Stimulated activated CD8-positive, alpha-beta memory T cell treated with anti-CD3 and anti-CD28 coated beads, Interleukin-15, amount 100 ng/mL, for 4 hours (primary cell): ENCODE results near the gene BACE1.

Experiments used
- DNase-seq, 2 donors: peaks; one replicate each; pipeline ENCODE4 v3.0.0-alpha.2; 2020; ENCODE audit warnings: low read depth in 2 of 2

The BACE1 gene

GRCh38 chr11:117309310-117309709, 6.7 kb downstream of the BACE1 start:
- DNase-seq, result no peak

GRCh38 chr11:117305145-117305544, 10.9 kb downstream of the BACE1 start:
- DNase-seq, result no peak

GRCh38 chr11:117303646-117304315, 12.3 kb downstream of the BACE1 start:
- DNase-seq, result no peak

GRCh38 chr11:117303101-117303500, 13.0 kb downstream of the BACE1 start:
- no peak for DNase-seq

- no peak for DNase-seq
Measured at GRCh38 chr11:117302228-117302627, 13.8 kb downstream of the BACE1 start.

GRCh38 chr11:117300773-117301172, 15.3 kb downstream of the BACE1 start:
- DNase-seq, result no peak

GRCh38 chr11:117300283-117300663, 15.8 kb downstream of the BACE1 start:
- no peak for DNase-seq

GRCh38 chr11:117299351-117300282, 16.4 kb downstream of the BACE1 start:
- no peak for DNase-seq

GRCh38 chr11:117298195-117298594, 17.9 kb downstream of the BACE1 start:
- no peak for DNase-seq

GRCh38 chr11:117296881-117297280, 19.2 kb downstream of the BACE1 start:
- DNase-seq, result no peak

GRCh38 chr11:117295438-117296137, 20.5 kb downstream of the BACE1 start:
- no peak for DNase-seq

GRCh38 chr11:117292616-117293015, 23.4 kb downstream of the BACE1 start:
- DNase-seq, result no peak

GRCh38 chr11:117290809-117291396, 25.2 kb downstream of the BACE1 start, which contains the start of gene BACE1-AS:
Gene BACE1-AS, plus strand, starts transcription at chr11:117291346.
- DNase-seq, result no peak

GRCh38 chr11:117289795-117290194, 26.3 kb downstream of the BACE1 start:
- no peak for DNase-seq

GRCh38 chr11:117287668-117288067, 28.4 kb downstream of the BACE1 start:
- DNase-seq, result no peak

- DNase-seq, result no peak
Measured at GRCh38 chr11:117286588-117286987, 29.5 kb downstream of the BACE1 start.

GRCh38 chr11:117284053-117284452, 32.0 kb downstream of the BACE1 start:
- no peak for DNase-seq

GRCh38 chr11:117282956-117283355, 33.1 kb downstream of the BACE1 start:
- DNase-seq, result no peak

- DNase-seq, result no peak
Measured at GRCh38 chr11:117281869-117282268, 34.2 kb downstream of the BACE1 start.

- no peak for DNase-seq
Measured at GRCh38 chr11:117281159-117281558, 34.9 kb downstream of the BACE1 start.

GRCh38 chr11:117279711-117280376, 36.2 kb downstream of the BACE1 start:
- no peak for DNase-seq
